ENCODE results near the gene BLOC1S1. TPM values are rescaled to one million over a fixed set of nuclear protein-coding genes. Genes with fewer than 3 reads are reported as not detected.

BLOC1S1 gene
- total RNA-seq, 3 donors from 2014 or later = 141 to 238 (median 162) TPM

GRCh38 chr12:55722948-55723347 is 7.1 kb downstream of the BLOC1S1 start:
- Histone ChIP-seq H3K9me3 (no peaks in the 10 kb centered on the region), H3K27me3 (no peaks in the 10 kb centered on the region), H3K36me3 (no peaks in the 10 kb centered on the region), H3K27ac (peak overlapping the region in 1 of 2 donors; percentile 30), H3K4me3 (no peak overlapping the region), H3K4me1 (peaks cover 18 to 24% of the 10 kb centered on the region in 2 donors)
- no peak for TF ChIP-seq CTCF (IDR thresholded peaks at IDR 0.05)
- TF ChIP-seq POLR2A (IDR thresholded peaks at IDR 0.05) = no peak
- TF ChIP-seq POLR2AphosphoS5 (IDR thresholded peaks at IDR 0.05) = no peak
- peak in 1 of 2 donors; percentile 49 for DNase-seq (ENCODE audit: low spot score in 2 of 2)
- intact Hi-C loops (cut with DNase I; ENCODE audit: low total_unique reads) = no loop called here

GRCh38 chr12:55723516-55724225 is 7.8 kb downstream of the BLOC1S1 start:
- H3K9me3 ChIP-seq = no peaks in the 10 kb centered on the region
- no peak overlapping the region for H3K4me3 ChIP-seq
- H3K4me1 ChIP-seq = peaks cover 13 to 23% of the 10 kb centered on the region in 2 donors
- intact Hi-C loops (cut with DNase I; ENCODE audit: low total_unique reads) = no loop called here
- H3K27me3 ChIP-seq = no peaks in the 10 kb centered on the region
- DNase-seq (ENCODE audit: low spot score in 2 of 2) = peak in 1 of 2 donors; percentile 43
- TF ChIP-seq CTCF (IDR thresholded peaks at IDR 0.05) = no peak
- no peak for TF ChIP-seq POLR2A (IDR thresholded peaks at IDR 0.05)
- TF ChIP-seq POLR2AphosphoS5 (IDR thresholded peaks at IDR 0.05) = no peak
- H3K36me3 ChIP-seq = no peaks in the 10 kb centered on the region
- H3K27ac ChIP-seq = peak overlapping the region; percentile 30 to 61

- Histone ChIP-seq H3K27me3 (no peaks in the 10 kb centered on the region), H3K4me3 (no peak overlapping the region), H3K4me1 (peaks cover 9 to 23% of the 10 kb centered on the region in 2 donors), H3K9me3 (no peaks in the 10 kb centered on the region), H3K27ac (peak overlapping the region in 1 of 2 donors; percentile 30), H3K36me3 (no peaks in the 10 kb centered on the region)
- peak; percentile 21 to 64 (median 36) for TF ChIP-seq CTCF (IDR thresholded peaks at IDR 0.05)
- TF ChIP-seq POLR2A (IDR thresholded peaks at IDR 0.05) = no peak
- DNase-seq (ENCODE audit: low spot score in 2 of 2) = peak; percentile 53 to 73
- intact Hi-C loops (cut with DNase I; ENCODE audit: low total_unique reads) = no loop called here
These were observed 8.5 kb downstream of the BLOC1S1 start for GRCh38 chr12:55724226-55724939.

- H3K4me3 ChIP-seq = no peak overlapping the region
- intact Hi-C loops (cut with DNase I; ENCODE audit: low total_unique reads) = no loop called here
- H3K36me3 ChIP-seq = no peaks in the 10 kb centered on the region
- H3K4me1 ChIP-seq = peaks cover 9 to 18% of the 10 kb centered on the region in 2 donors
- peak in 1 of 2 donors; percentile 38 for DNase-seq (ENCODE audit: low spot score in 2 of 2)
- peak overlapping the region in 1 of 2 donors; percentile 30 for H3K27ac ChIP-seq
- H3K9me3 ChIP-seq = no peaks in the 10 kb centered on the region
- TF ChIP-seq POLR2AphosphoS5 (IDR thresholded peaks at IDR 0.05) = no peak
- TF ChIP-seq CTCF (IDR thresholded peaks at IDR 0.05) = no peak
- no peak for TF ChIP-seq POLR2A (IDR thresholded peaks at IDR 0.05)
- H3K27me3 ChIP-seq = no peaks in the 10 kb centered on the region
These were observed 9.1 kb downstream of the BLOC1S1 start for GRCh38 chr12:55724940-55725309.

GRCh38 chr12:55725556-55725955 is 9.7 kb downstream of the BLOC1S1 start:
- H3K27me3 ChIP-seq = no peaks in the 10 kb centered on the region
- TF ChIP-seq POLR2A (IDR thresholded peaks at IDR 0.05) (no peak), CTCF (IDR thresholded peaks at IDR 0.05) (no peak), POLR2AphosphoS5 (IDR thresholded peaks at IDR 0.05) (no peak)
- H3K36me3 ChIP-seq = no peaks in the 10 kb centered on the region
- H3K4me3 ChIP-seq = no peak overlapping the region
- no peak for DNase-seq (ENCODE audit: low spot score in 2 of 2)
- no peaks in the 10 kb centered on the region for H3K9me3 ChIP-seq
- intact Hi-C loops (cut with DNase I; ENCODE audit: low total_unique reads) = no loop called here
- H3K4me1 ChIP-seq = peaks cover 13% of the 10 kb centered on the region in 2 donors
- peak overlapping the region in 1 of 2 donors; percentile 40 for H3K27ac ChIP-seq

Measured in breast epithelium (tissue), 4 donors.